Measurements from ENCODE around the gene YPEL1. TPM values are rescaled to one million over a fixed set of nuclear protein-coding genes. Genes with fewer than 3 reads are reported as not detected.
"Not testable (repeated sequence)": the region's sequence is repeated elsewhere in the genome, so short reads cannot be mapped to it uniquely, and the experiment has no call there.

The YPEL1 gene
- total RNA-seq, 1 donor from 2014 or later, result 2.2 TPM

GRCh38 chr22:21686193-21686608, 49.4 kb downstream of the YPEL1 start:
- no peak for DNase-seq (ENCODE audit: low spot score)

- no peak for DNase-seq (ENCODE audit: low spot score)
Measured at GRCh38 chr22:21685164-21685513, 50.5 kb downstream of the YPEL1 start.

- no peak for DNase-seq (ENCODE audit: low spot score)
Measured at GRCh38 chr22:21684492-21685163, 51.0 kb downstream of the YPEL1 start.

- no peak for DNase-seq (ENCODE audit: low spot score)
Measured at GRCh38 chr22:21683401-21683811, 52.2 kb downstream of the YPEL1 start.

GRCh38 chr22:21682385-21683175, 53.0 kb downstream of the YPEL1 start:
- DNase-seq (ENCODE audit: low spot score), result no peak

- no peak for DNase-seq (ENCODE audit: low spot score)
Measured at GRCh38 chr22:21681566-21682370, 53.8 kb downstream of the YPEL1 start.

GRCh38 chr22:21680830-21681565, 54.6 kb downstream of the YPEL1 start:
- DNase-seq (ENCODE audit: low spot score), result no peak

GRCh38 chr22:21679383-21679782, 56.2 kb downstream of the YPEL1 start:
- no peak for DNase-seq (ENCODE audit: low spot score)

- not testable (repeated sequence) for DNase-seq (ENCODE audit: low spot score)
Measured at GRCh38 chr22:21678842-21679241, 56.8 kb downstream of the YPEL1 start.

- no peak for DNase-seq (ENCODE audit: low spot score)
Measured at GRCh38 chr22:21677606-21678443, 57.8 kb downstream of the YPEL1 start.

GRCh38 chr22:21674638-21675245, 60.9 kb downstream of the YPEL1 start:
- no peak for DNase-seq (ENCODE audit: low spot score)

GRCh38 chr22:21673534-21674321, 61.9 kb downstream of the YPEL1 start:
- no peak for DNase-seq (ENCODE audit: low spot score)

GRCh38 chr22:21672107-21672629, 63.4 kb downstream of the YPEL1 start:
- no peak for DNase-seq (ENCODE audit: low spot score)

- DNase-seq (ENCODE audit: low spot score), result no peak
Measured at GRCh38 chr22:21669026-21669425, 66.6 kb downstream of the YPEL1 start.

- DNase-seq (ENCODE audit: low spot score), result no peak
Measured at GRCh38 chr22:21666786-21667185, 68.8 kb downstream of the YPEL1 start.

GRCh38 chr22:21665047-21665851, 70.3 kb downstream of the YPEL1 start:
- DNase-seq (ENCODE audit: low spot score), result no peak

GRCh38 chr22:21663738-21664137, 71.9 kb downstream of the YPEL1 start:
- no peak for DNase-seq (ENCODE audit: low spot score)

- DNase-seq (ENCODE audit: low spot score), result no peak
Measured at GRCh38 chr22:21661991-21662390, 73.6 kb downstream of the YPEL1 start.
